ENCODE results near the gene OR10G2. TPM values are rescaled to one million over a fixed set of nuclear protein-coding genes. Genes with fewer than 3 reads are reported as not detected.

Gene OR10G2
- not detected for total RNA-seq

GRCh38 chr14:21634840-21635239 is at the start of gene OR10G2:
Gene OR10G2, minus strand, starts transcription at chr14:21634940. Its CDS starts 98 bp downstream, at chr14:21634842.

GRCh38 chr14:21673718-21674117 is 39.0 kb upstream of the OR10G2 start, which contains the start of gene OR4E1:
Gene OR4E1, minus strand, starts transcription at chr14:21673818. Its CDS starts 2,883 bp downstream, at chr14:21670935.

GRCh38 chr14:21653331-21653885 is 18.7 kb upstream of the OR10G2 start, which contains the start of gene OR4E2:
Gene OR4E2, plus strand, starts transcription at chr14:21653835. Its CDS starts 11,248 bp downstream, at chr14:21665083.

Other genes with a start within 250 kb of the OR10G2 start
- gene CHD8, start 178.8 kb downstream of the OR10G2 start, total RNA-seq: 125 TPM
- 47.6 TPM for gene RAB2B, start 158.0 kb downstream of the OR10G2 start, total RNA-seq
- gene TOX4, start 157.7 kb downstream of the OR10G2 start, total RNA-seq: 38.2 TPM
- 110 TPM for gene METTL3, start 123.6 kb downstream of the OR10G2 start, total RNA-seq
- gene SALL2, start 108.6 kb downstream of the OR10G2 start, total RNA-seq: 14.4 TPM
- not detected for gene OR10G3, start 54.9 kb downstream of the OR10G2 start, total RNA-seq
- gene OR4E2, start 18.9 kb upstream of the OR10G2 start, total RNA-seq: not detected
- gene OR4E1, start 38.9 kb upstream of the OR10G2 start, total RNA-seq: not detected